ENCODE measurements around the gene C1orf35. TPM values are rescaled to one million over a fixed set of nuclear protein-coding genes. Genes with fewer than 3 reads are reported as not detected.

The C1orf35 gene
- total and polyA plus RNA-seq, 9 of the 15 experiments (the other 6 are each of a cell fraction or from before 2014, with no cell fraction given) = 3.2 to 48.7 (median 12.5) TPM

- TF ChIP-seq, protein P1, sequence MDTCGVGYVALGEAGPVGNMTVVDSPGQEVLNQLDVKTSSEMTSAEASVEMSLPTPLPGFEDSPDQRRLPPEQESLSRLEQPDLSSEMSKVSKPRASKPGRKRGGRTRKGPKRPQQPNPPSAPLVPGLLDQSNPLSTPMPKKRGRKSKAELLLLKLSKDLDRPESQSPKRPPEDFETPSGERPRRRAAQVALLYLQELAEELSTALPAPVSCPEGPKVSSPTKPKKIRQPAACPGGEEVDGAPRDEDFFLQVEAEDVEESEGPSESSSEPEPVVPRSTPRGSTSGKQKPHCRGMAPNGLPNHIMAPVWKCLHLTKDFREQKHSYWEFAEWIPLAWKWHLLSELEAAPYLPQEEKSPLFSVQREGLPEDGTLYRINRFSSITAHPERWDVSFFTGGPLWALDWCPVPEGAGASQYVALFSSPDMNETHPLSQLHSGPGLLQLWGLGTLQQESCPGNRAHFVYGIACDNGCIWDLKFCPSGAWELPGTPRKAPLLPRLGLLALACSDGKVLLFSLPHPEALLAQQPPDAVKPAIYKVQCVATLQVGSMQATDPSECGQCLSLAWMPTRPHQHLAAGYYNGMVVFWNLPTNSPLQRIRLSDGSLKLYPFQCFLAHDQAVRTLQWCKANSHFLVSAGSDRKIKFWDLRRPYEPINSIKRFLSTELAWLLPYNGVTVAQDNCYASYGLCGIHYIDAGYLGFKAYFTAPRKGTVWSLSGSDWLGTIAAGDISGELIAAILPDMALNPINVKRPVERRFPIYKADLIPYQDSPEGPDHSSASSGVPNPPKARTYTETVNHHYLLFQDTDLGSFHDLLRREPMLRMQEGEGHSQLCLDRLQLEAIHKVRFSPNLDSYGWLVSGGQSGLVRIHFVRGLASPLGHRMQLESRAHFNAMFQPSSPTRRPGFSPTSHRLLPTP (IDR thresholded peaks at IDR 0.05; ENCODE audit: borderline replicate concordance, extremely low read depth, insufficient read length) = no peak
- TF ChIP-seq HNRNPUL1 (IDR thresholded peaks at IDR 0.05; ENCODE audit: low read length) (no peak), MTA1 (IDR thresholded peaks at IDR 0.05; ENCODE audit: borderline replicate concordance) (no peak), PHF20 (IDR thresholded peaks at IDR 0.05; ENCODE audit: partially characterized antibody) (no peak), RBM14 (IDR thresholded peaks at IDR 0.05; ENCODE audit: borderline replicate concordance, insufficient read depth, low read depth, low read length) (no peak), HDAC2 (IDR thresholded peaks at IDR 0.05) (peak; percentile 40; the same call in 1 of the 2 replicates), NONO (IDR thresholded peaks at IDR 0.05; ENCODE audit: low read depth in 2 of 2, low read length in 1 of 2) (no peak), RNF219 (CRISPR knock-in tag; IDR thresholded peaks at IDR 0.05) (no peak), ETV6 (IDR thresholded peaks at IDR 0.05; ENCODE audit: borderline replicate concordance in 1 of 2, low read depth in 2 of 2, low read length in 1 of 2) (no peak), ETV6 (CRISPR knock-in tag; IDR thresholded peaks at IDR 0.05; ENCODE audit: borderline replicate concordance) (no peak), ZBTB43 (CRISPR knock-in tag; IDR thresholded peaks at IDR 0.05) (no peak), ZNF174 (CRISPR knock-in tag; IDR thresholded peaks at IDR 0.05) (no peak), LCOR (CRISPR knock-in tag; IDR thresholded peaks at IDR 0.05) (peak; percentile 62; the same call in 1 of the 2 replicates), CXXC5 (CRISPR knock-in tag; IDR thresholded peaks at IDR 0.05) (peak; percentile 28; the same call in 1 of the 2 replicates), ZKSCAN1 (IDR thresholded peaks at IDR 0.05; ENCODE audit: low read depth, low read length) (no peak), FOXK1 (CRISPR knock-in tag; IDR thresholded peaks at IDR 0.05; ENCODE audit: borderline replicate concordance) (peak; percentile 60; the same call in 1 of the 2 replicates)
- TF ChIP-seq, protein P2, sequence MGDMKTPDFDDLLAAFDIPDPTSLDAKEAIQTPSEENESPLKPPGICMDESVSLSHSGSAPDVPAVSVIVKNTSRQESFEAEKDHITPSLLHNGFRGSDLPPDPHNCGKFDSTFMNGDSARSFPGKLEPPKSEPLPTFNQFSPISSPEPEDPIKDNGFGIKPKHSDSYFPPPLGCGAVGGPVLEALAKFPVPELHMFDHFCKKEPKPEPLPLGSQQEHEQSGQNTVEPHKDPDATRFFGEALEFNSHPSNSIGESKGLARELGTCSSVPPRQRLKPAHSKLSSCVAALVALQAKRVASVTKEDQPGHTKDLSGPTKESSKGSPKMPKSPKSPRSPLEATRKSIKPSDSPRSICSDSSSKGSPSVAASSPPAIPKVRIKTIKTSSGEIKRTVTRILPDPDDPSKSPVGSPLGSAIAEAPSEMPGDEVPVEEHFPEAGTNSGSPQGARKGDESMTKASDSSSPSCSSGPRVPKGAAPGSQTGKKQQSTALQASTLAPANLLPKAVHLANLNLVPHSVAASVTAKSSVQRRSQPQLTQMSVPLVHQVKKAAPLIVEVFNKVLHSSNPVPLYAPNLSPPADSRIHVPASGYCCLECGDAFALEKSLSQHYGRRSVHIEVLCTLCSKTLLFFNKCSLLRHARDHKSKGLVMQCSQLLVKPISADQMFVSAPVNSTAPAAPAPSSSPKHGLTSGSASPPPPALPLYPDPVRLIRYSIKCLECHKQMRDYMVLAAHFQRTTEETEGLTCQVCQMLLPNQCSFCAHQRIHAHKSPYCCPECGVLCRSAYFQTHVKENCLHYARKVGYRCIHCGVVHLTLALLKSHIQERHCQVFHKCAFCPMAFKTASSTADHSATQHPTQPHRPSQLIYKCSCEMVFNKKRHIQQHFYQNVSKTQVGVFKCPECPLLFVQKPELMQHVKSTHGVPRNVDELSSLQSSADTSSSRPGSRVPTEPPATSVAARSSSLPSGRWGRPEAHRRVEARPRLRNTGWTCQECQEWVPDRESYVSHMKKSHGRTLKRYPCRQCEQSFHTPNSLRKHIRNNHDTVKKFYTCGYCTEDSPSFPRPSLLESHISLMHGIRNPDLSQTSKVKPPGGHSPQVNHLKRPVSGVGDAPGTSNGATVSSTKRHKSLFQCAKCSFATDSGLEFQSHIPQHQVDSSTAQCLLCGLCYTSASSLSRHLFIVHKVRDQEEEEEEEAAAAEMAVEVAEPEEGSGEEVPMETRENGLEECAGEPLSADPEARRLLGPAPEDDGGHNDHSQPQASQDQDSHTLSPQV (IDR thresholded peaks at IDR 0.05) = no peak
Observed at GRCh38 chr1:228085287-228085951, 17.7 kb downstream of the C1orf35 start (continued).
